ENCODE measurements around the gene CYP3A4.

DNA sequence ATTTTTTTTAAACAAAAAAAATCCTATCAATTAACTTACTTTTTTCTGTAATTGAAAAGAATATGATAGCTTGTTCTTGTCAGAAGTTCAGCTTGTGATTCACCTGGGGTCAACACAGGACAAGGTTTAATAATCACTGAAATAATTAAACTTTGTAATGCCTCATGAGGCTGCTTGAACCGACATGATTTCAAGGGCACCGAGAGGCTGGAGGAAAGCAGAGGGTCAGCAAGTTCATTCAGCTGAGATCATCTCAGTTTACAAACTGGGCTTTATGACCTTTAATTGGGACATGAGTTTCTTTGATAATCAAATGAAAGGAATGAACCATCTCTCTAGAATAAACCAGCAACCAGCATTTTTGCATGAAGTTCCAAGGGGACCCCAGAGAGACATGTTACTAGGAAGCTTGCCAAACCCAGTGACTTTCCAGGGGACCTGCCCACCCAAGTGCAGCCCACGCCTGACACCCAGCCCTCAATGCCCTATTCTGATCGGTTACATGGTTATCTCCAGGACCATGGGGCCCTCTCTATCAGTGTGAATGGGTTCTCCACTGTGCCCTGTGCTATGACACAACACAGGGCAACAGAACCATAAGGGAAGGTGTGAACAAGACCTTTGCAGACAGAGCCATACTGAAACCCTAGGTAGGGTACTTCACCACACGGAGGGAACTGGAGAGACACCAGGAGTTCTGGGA lies 7.8 kb upstream of the CYP3A4 start:
- TF ChIP-seq POLR2A (IDR thresholded peaks at IDR 0.05) (no peak), POLR2AphosphoS5 (IDR thresholded peaks at IDR 0.05) (no peak), EP300 (IDR thresholded peaks at IDR 0.05; ENCODE audit: low read depth) (no peak)
- TF ChIP-seq, protein P1, sequence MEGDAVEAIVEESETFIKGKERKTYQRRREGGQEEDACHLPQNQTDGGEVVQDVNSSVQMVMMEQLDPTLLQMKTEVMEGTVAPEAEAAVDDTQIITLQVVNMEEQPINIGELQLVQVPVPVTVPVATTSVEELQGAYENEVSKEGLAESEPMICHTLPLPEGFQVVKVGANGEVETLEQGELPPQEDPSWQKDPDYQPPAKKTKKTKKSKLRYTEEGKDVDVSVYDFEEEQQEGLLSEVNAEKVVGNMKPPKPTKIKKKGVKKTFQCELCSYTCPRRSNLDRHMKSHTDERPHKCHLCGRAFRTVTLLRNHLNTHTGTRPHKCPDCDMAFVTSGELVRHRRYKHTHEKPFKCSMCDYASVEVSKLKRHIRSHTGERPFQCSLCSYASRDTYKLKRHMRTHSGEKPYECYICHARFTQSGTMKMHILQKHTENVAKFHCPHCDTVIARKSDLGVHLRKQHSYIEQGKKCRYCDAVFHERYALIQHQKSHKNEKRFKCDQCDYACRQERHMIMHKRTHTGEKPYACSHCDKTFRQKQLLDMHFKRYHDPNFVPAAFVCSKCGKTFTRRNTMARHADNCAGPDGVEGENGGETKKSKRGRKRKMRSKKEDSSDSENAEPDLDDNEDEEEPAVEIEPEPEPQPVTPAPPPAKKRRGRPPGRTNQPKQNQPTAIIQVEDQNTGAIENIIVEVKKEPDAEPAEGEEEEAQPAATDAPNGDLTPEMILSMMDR (IDR thresholded peaks at IDR 0.05): no peak

All from transverse colon (tissue), 4 donors.